Lower leg skin (tissue), 3 donors: Measurements from ENCODE around the gene REEP5.

ENCODE experiments used
- POLR2A ChIP-seq, 2 donors: fragments of 450-650 bp; IDR thresholded peaks; one replicate each; pipeline ENCODE4 v1.6.1; 2016 to 2017; ENCODE audit warnings: antibody characterized with exemption in 2 of 2, mild to moderate bottlenecking in 1 of 2, moderate library complexity in 1 of 2
- TF ChIP-seq, protein P1 (sequence below), 3 donors: fragments of 450-650 bp; IDR thresholded peaks; one replicate each; pipeline ENCODE4 v1.5.1; 2016; ENCODE audit warnings: antibody characterized with exemption in 3 of 3, mild to moderate bottlenecking in 3 of 3, moderate library complexity in 2 of 3

DNA sequence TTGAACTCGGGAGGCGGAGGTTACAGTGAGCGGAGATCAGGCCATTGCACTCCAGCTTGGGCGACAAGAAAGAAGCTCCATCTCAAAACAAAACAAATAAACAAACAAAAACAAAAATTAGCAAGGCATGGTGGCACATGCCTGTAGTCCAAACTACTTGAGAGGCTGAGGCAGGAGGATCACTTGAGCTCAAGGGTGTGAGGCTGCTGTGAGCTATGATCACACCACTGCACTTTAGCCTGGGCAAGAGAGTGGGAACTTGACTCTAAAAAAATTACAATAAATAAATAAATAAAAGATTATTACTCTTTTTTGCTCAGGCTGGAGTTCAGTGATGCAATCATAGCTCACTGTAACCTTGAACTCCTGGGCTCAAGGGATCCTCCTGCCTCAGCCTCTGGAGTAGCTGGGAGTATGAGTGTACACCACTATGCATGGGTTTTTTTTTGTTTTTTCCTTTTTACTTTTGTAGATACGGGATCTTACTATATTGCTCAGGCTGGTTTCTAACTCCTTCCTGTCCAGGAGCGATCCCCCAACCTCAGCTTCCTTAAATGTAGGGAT, 45.6 kb upstream of the REEP5 start:
- TF ChIP-seq, protein P1, sequence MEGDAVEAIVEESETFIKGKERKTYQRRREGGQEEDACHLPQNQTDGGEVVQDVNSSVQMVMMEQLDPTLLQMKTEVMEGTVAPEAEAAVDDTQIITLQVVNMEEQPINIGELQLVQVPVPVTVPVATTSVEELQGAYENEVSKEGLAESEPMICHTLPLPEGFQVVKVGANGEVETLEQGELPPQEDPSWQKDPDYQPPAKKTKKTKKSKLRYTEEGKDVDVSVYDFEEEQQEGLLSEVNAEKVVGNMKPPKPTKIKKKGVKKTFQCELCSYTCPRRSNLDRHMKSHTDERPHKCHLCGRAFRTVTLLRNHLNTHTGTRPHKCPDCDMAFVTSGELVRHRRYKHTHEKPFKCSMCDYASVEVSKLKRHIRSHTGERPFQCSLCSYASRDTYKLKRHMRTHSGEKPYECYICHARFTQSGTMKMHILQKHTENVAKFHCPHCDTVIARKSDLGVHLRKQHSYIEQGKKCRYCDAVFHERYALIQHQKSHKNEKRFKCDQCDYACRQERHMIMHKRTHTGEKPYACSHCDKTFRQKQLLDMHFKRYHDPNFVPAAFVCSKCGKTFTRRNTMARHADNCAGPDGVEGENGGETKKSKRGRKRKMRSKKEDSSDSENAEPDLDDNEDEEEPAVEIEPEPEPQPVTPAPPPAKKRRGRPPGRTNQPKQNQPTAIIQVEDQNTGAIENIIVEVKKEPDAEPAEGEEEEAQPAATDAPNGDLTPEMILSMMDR (IDR thresholded peaks at IDR 0.05), result no peak
- TF ChIP-seq POLR2A (IDR thresholded peaks at IDR 0.05), result no peak
